ENCODE data around the gene ZC3H12A.
A peak's percentile ranks its signal among the peaks of the same experiment; 100 is the strongest.

The ZC3H12A gene

GRCh38 chr1:37481289-37482003 is 7.1 kb downstream of the ZC3H12A start:
- no peak for DNase-seq (ENCODE audit: low read depth in 2 of 2)
- no peak overlapping the region for H3K4me3 ChIP-seq (replicated peaks in 1 of 2; ENCODE audit: low read depth in 2 of 2, low read length in 2 of 2)
- TF ChIP-seq CTCF (IDR thresholded peaks at IDR 0.05; ENCODE audit: low read depth, low read length): no peak

GRCh38 chr1:37482004-37482785 is 7.8 kb downstream of the ZC3H12A start:
- no peak overlapping the region for H3K4me3 ChIP-seq (replicated peaks in 1 of 2; ENCODE audit: low read depth in 2 of 2, low read length in 2 of 2)
- DNase-seq (ENCODE audit: low read depth in 2 of 2): no peak
- no peak for TF ChIP-seq CTCF (IDR thresholded peaks at IDR 0.05; ENCODE audit: low read depth, low read length)

- DNase-seq (ENCODE audit: low read depth in 2 of 2): no peak
- no peak for TF ChIP-seq CTCF (IDR thresholded peaks at IDR 0.05; ENCODE audit: low read depth, low read length)
- H3K4me3 ChIP-seq (replicated peaks in 1 of 2; ENCODE audit: low read depth in 2 of 2, low read length in 2 of 2): no peak overlapping the region
Measured at GRCh38 chr1:37482796-37483744, 8.7 kb downstream of the ZC3H12A start.

- TF ChIP-seq CTCF (IDR thresholded peaks at IDR 0.05; ENCODE audit: low read depth, low read length): no peak
- no peak overlapping the region for H3K4me3 ChIP-seq (replicated peaks in 1 of 2; ENCODE audit: low read depth in 2 of 2, low read length in 2 of 2)
- no peak for DNase-seq (ENCODE audit: low read depth in 2 of 2)
Measured at GRCh38 chr1:37483785-37484184, 9.4 kb downstream of the ZC3H12A start.

GRCh38 chr1:37484325-37485051 is 10.1 kb downstream of the ZC3H12A start:
- peak in 1 of 2 donors; percentile 16 for DNase-seq (ENCODE audit: low read depth in 2 of 2)
- no peak for TF ChIP-seq CTCF (IDR thresholded peaks at IDR 0.05; ENCODE audit: low read depth, low read length)
- no peak overlapping the region for H3K4me3 ChIP-seq (replicated peaks in 1 of 2; ENCODE audit: low read depth in 2 of 2, low read length in 2 of 2)

All from cardiac fibroblast (primary cell).